Measurements from ENCODE around the gene ULK4. TPM values are rescaled to one million over a fixed set of nuclear protein-coding genes. Genes with fewer than 3 reads are reported as not detected.

ULK4 gene
- polyA plus RNA-seq, 1 experiment, result 1.6 TPM

GRCh38 chr3:42002790-42003189, 40.9 kb upstream of the ULK4 start:
- DNase-seq (ENCODE audit: low read depth), result no peak
- H3K36me3 ChIP-seq (ENCODE audit: control insufficient read depth, insufficient read depth, low read length), result no peaks in the 10 kb centered on the region
- ChIA-PET POLR2A (no interaction called here), CTCF (no interaction called here)
- TF ChIP-seq, protein P1, sequence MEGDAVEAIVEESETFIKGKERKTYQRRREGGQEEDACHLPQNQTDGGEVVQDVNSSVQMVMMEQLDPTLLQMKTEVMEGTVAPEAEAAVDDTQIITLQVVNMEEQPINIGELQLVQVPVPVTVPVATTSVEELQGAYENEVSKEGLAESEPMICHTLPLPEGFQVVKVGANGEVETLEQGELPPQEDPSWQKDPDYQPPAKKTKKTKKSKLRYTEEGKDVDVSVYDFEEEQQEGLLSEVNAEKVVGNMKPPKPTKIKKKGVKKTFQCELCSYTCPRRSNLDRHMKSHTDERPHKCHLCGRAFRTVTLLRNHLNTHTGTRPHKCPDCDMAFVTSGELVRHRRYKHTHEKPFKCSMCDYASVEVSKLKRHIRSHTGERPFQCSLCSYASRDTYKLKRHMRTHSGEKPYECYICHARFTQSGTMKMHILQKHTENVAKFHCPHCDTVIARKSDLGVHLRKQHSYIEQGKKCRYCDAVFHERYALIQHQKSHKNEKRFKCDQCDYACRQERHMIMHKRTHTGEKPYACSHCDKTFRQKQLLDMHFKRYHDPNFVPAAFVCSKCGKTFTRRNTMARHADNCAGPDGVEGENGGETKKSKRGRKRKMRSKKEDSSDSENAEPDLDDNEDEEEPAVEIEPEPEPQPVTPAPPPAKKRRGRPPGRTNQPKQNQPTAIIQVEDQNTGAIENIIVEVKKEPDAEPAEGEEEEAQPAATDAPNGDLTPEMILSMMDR (IDR thresholded peaks at IDR 0.05; ENCODE audit: insufficient read depth, low read depth, low read length), result no peak
- H3K4me3 ChIP-seq (ENCODE audit: low read depth, low read length), result no peak overlapping the region
- H3K27me3 ChIP-seq (ENCODE audit: control insufficient read depth, insufficient read depth, low read length), result no peaks in the 10 kb centered on the region

- CTCF ChIA-PET, result no interaction called here
- Histone ChIP-seq H3K36me3 (ENCODE audit: control insufficient read depth, insufficient read depth, low read length) (no peaks in the 10 kb centered on the region), H3K4me3 (ENCODE audit: low read depth, low read length) (no peak overlapping the region), H3K27me3 (ENCODE audit: control insufficient read depth, insufficient read depth, low read length) (no peaks in the 10 kb centered on the region)
- DNase-seq (ENCODE audit: low read depth), result no peak
- TF ChIP-seq, protein P1 (IDR thresholded peaks at IDR 0.05; ENCODE audit: insufficient read depth, low read depth, low read length), result no peak
- POLR2A ChIA-PET, result no interaction called here
Measured at GRCh38 chr3:42001777-42002176, 39.9 kb upstream of the ULK4 start.

DNA sequence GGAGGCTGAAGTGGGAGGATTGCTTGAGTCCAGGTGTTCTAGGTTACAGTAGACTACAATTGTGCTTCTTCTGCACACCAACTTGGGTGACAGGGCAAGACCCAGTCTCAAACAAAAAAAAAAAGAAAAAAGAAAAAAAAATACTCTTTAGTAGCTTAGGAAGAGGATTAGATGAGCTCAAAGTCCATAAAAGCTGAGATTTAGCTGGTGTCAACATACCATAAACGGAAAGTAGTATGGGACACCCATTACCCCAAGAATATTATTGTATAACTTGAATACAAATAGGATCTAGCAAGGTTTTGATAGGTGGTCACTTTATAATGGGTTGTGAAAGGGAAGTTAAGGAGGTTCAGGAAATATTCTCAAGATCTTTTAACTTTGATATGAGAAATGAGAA, 38.0 kb upstream of the ULK4 start:
- H3K36me3 ChIP-seq (ENCODE audit: control insufficient read depth, insufficient read depth, low read length), result no peaks in the 10 kb centered on the region
- CTCF ChIA-PET, result interaction anchor here (0.7 to 3.0 kb wide), 3 partner anchors 12 to 100 kb away, joined by 3 to 26 read pairs (median 3); no protein-coding TSS in a partner anchor
- no peak for DNase-seq (ENCODE audit: low read depth)
- H3K4me3 ChIP-seq (ENCODE audit: low read depth, low read length), result no peak overlapping the region
- POLR2A ChIA-PET, result no interaction called here
- no peaks in the 10 kb centered on the region for H3K27me3 ChIP-seq (ENCODE audit: control insufficient read depth, insufficient read depth, low read length)
- TF ChIP-seq, protein P1 (IDR thresholded peaks at IDR 0.05; ENCODE audit: insufficient read depth, low read depth, low read length), result no peak

- Histone ChIP-seq H3K4me3 (ENCODE audit: low read depth, low read length) (no peak overlapping the region), H3K27me3 (ENCODE audit: control insufficient read depth, insufficient read depth, low read length) (no peaks in the 10 kb centered on the region), H3K36me3 (ENCODE audit: control insufficient read depth, insufficient read depth, low read length) (no peaks in the 10 kb centered on the region)
- DNase-seq (ENCODE audit: low read depth), result no peak
- ChIA-PET CTCF (interaction anchor here (0.6 to 3.0 kb wide), 18 partner anchors 9 to 195 kb away, joined by 3 to 26 read pairs (median 4); no protein-coding TSS in a partner anchor), POLR2A (no interaction called here)
- TF ChIP-seq, protein P1 (IDR thresholded peaks at IDR 0.05; ENCODE audit: insufficient read depth, low read depth, low read length), result peak; percentile 57
Measured at GRCh38 chr3:41997702-41998550, 36.0 kb upstream of the ULK4 start.

GRCh38 chr3:41991437-41991836, 29.5 kb upstream of the ULK4 start:
- ChIA-PET CTCF (no interaction called here), POLR2A (no interaction called here)
- TF ChIP-seq, protein P1 (IDR thresholded peaks at IDR 0.05; ENCODE audit: insufficient read depth, low read depth, low read length), result no peak
- H3K36me3 ChIP-seq (ENCODE audit: control insufficient read depth, insufficient read depth, low read length), result no peaks in the 10 kb centered on the region
- no peak for DNase-seq (ENCODE audit: low read depth)
- H3K27me3 ChIP-seq (ENCODE audit: control insufficient read depth, insufficient read depth, low read length), result 0 out of 2 replicates have a peak, but pooled peaks cover 1% of the 10 kb centered on the region
- H3K4me3 ChIP-seq (ENCODE audit: low read depth, low read length), result no peak overlapping the region

Data from BJ (cell line).